ENCODE measurements around the gene ROBO1. TPM values are rescaled to one million over a fixed set of nuclear protein-coding genes. Genes with fewer than 3 reads are reported as not detected.

ROBO1 gene
- total and polyA plus RNA-seq, 2 of the 8 experiments (the other 6 are each of a cell fraction or from before 2014, with no cell fraction given) = 51.4 to 91.0 TPM

DNA sequence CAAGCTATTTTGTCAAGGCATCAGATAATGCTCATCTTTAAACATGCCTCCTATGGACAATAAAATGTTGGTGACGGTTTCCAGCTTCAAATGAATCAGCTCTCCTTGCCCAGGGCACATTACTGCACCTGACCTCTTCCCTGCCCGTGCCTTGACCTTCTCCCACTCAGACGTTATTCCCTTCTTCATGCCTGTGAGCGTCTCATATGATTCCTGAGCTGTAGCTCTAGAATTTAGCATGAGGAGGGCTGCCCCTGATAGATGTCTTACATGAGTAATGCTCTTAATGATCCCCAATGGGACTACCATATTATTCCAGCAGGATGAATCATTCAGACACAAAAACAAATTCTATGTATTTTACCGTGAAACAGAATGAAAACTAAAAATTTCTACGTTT, 762.7 kb downstream of the ROBO1 start (continued):
- TF ChIP-seq GABPA (IDR thresholded peaks at IDR 0.05; ENCODE audit: borderline replicate concordance, insufficient read depth, low read length) = no peak
- TF ChIP-seq, protein P1, sequence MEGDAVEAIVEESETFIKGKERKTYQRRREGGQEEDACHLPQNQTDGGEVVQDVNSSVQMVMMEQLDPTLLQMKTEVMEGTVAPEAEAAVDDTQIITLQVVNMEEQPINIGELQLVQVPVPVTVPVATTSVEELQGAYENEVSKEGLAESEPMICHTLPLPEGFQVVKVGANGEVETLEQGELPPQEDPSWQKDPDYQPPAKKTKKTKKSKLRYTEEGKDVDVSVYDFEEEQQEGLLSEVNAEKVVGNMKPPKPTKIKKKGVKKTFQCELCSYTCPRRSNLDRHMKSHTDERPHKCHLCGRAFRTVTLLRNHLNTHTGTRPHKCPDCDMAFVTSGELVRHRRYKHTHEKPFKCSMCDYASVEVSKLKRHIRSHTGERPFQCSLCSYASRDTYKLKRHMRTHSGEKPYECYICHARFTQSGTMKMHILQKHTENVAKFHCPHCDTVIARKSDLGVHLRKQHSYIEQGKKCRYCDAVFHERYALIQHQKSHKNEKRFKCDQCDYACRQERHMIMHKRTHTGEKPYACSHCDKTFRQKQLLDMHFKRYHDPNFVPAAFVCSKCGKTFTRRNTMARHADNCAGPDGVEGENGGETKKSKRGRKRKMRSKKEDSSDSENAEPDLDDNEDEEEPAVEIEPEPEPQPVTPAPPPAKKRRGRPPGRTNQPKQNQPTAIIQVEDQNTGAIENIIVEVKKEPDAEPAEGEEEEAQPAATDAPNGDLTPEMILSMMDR (IDR thresholded peaks at IDR 0.05; ENCODE audit: control extremely low read depth in 1 of 3, insufficient read depth in 1 of 3, low read depth in 1 of 3, low read length in 3 of 3) = no peak
